Motor neuron (in vitro differentiated cells): ENCODE results near the gene IFITM2. TPM values are rescaled to one million over a fixed set of nuclear protein-coding genes. Genes with fewer than 3 reads are reported as not detected.
"Not testable (repeated sequence)": the region's sequence is repeated elsewhere in the genome, so short reads cannot be mapped to it uniquely, and the experiment has no call there.

Source experiments
- ATAC-seq, 8 experiments: fragments of 200-7000 bp; cut with Tn5 transposase; replicated peaks in 6 of 8; 2 replicates each; pipeline ENCODE4 v1.8.0; 2021; ENCODE audit warnings: mild to moderate bottlenecking in 8 of 8, moderate library complexity in 8 of 8
- H3K27ac ChIP-seq, 2 donors: fragments of 250-450 bp; sonication (Bioruptor Pico); 2 replicates each; pipeline ENCODE4 v1.9.0; 2021; ENCODE audit warnings: antibody characterized with exemption in 2 of 2, mild to moderate bottlenecking in 2 of 2, moderate library complexity in 1 of 2
- H3K4me1 ChIP-seq, 2 donors: fragments of 250-450 bp; sonication (Bioruptor Pico); replicated peaks in 1 of 2; 2 replicates each; pipeline ENCODE4 v1.6.1; 2021; ENCODE audit warnings: antibody characterized with exemption in 2 of 2, mild to moderate bottlenecking in 2 of 2, moderate library complexity in 1 of 2
- H3K4me3 ChIP-seq, 5 donors: fragments of 250-450 bp; sonication (Bioruptor Pico); 2 replicates each; pipeline ENCODE4 v1.9.0; 2021; ENCODE audit warnings: antibody characterized with exemption in 5 of 5, mild to moderate bottlenecking in 5 of 5, moderate library complexity in 4 of 5
- WGBS, 10 experiments: fragments of 450-650 bp; shearing (Covaris generic); methylation state at CpG; one replicate each; pipeline ENCODE4 v1.0.0; 2022; 5-methylcytosine and 5-hydroxymethylcytosine counted together
- in situ Hi-C, 9 experiments: fragments of 400-800 bp; cut with MboI; loops; one replicate each; pipeline ENCODE4 v1.15.0; 2021; ENCODE audit warnings: low sequenced_read_pairs in 9 of 9, low pct_unique_long_range_greater_than_20kb in 2 of 9; ENCODE audit not compliant: unreplicated experiment in 9 of 9
- total RNA-seq, 8 experiments: library from RNA; unstranded; fragments of 300-600 nt; gene quantifications; 2 replicates each; pipeline versions ENCODE4 v1.2.3 to v1.2.4, GENCODE V29; 2022

Gene IFITM2
- total RNA-seq, 8 experiments from 2014 or later, result 0.38 to 809 (median 64.6) TPM

GRCh38 chr11:344836-345578 lies 37.4 kb downstream of the IFITM2 start:
- ATAC-seq, result no peak
- in situ Hi-C loops, result no loop called here
- WGBS, 10 experiments, result 75 to 98% (median 89%) methylated on average over 5 to 11 of the region's 11 CpGs
- peaks cover 0 to 3% of the 10 kb centered on the region in 2 donors for H3K4me1 ChIP-seq
- no peak overlapping the region for H3K27ac ChIP-seq
- H3K4me3 ChIP-seq, result no peak overlapping the region

GRCh38 chr11:346529-346928 lies 38.9 kb downstream of the IFITM2 start:
- peaks cover 0 to 3% of the 10 kb centered on the region in 2 donors for H3K4me1 ChIP-seq
- H3K4me3 ChIP-seq, result no peak overlapping the region
- WGBS, 10 experiments, result 29 to 100% (median 83%) methylated on average over 1 to 3 of the region's 3 CpGs; no CpG with 5 or more reads in 1 of the 10 experiments
- H3K27ac ChIP-seq, result no peak overlapping the region
- in situ Hi-C loops, result no loop called here
- ATAC-seq, result no peak

- H3K27ac ChIP-seq, ATAC-seq: not testable (repeated sequence)
- WGBS, 10 experiments, result 60 to 100% (median 90%) methylated on average over 1 to 6 of the region's 8 CpGs; no CpG with 5 or more reads in 3 of the 10 experiments
Measured at GRCh38 chr11:349270-349954, 41.8 kb downstream of the IFITM2 start.

GRCh38 chr11:350033-350722 lies 42.6 kb downstream of the IFITM2 start:
- in situ Hi-C loops, result loop anchor here in 1 of 9 experiments (10.0 kb wide), 1 partner anchor 115 kb away; the partner anchor contains the start of genes PSMD13 and SIRT3
- WGBS, 10 experiments, result 30 to 100% (median 82%) methylated on average over 1 to 8 of the region's 16 CpGs; no CpG with 5 or more reads in 4 of the 10 experiments
- not testable (repeated sequence) for ATAC-seq, H3K4me3 ChIP-seq, H3K27ac ChIP-seq
- peaks cover 0 to 13% of the 10 kb centered on the region in 2 donors for H3K4me1 ChIP-seq

More at GRCh38 chr11:349270-349954, 41.8 kb downstream of the IFITM2 start:
- in situ Hi-C loops, H3K4me3 ChIP-seq: not testable (repeated sequence)
- peaks cover 0 to 12% of the 10 kb centered on the region in 2 donors for H3K4me1 ChIP-seq

- peaks cover 5 to 19% of the 10 kb centered on the region in 2 donors for H3K4me1 ChIP-seq
- in situ Hi-C loops, result loop anchor here in 1 of 9 experiments (10.0 kb wide), 1 partner anchor 116 kb away; the partner anchor contains the start of genes PSMD13 and SIRT3
- no peak overlapping the region for H3K27ac ChIP-seq
- WGBS, 10 experiments, result 0 to 79% (median 64%) methylated on average over 1 to 9 of the region's 18 CpGs; no CpG with 5 or more reads in 4 of the 10 experiments
- H3K4me3 ChIP-seq, result no peak overlapping the region
- peak in 3 of 8 experiments; percentile 18 to 64 (median 59) for ATAC-seq
Measured at GRCh38 chr11:350723-351255, 43.2 kb downstream of the IFITM2 start.

GRCh38 chr11:351411-351810 lies 43.8 kb downstream of the IFITM2 start:
- in situ Hi-C loops, result loop anchor here in 1 of 9 experiments (10.0 kb wide), 1 partner anchor 117 kb away; the partner anchor contains the start of genes PSMD13 and SIRT3

GRCh38 chr11:352456-353031 lies 44.9 kb downstream of the IFITM2 start:
- 91 to 100% (median 96%) methylated on average over 1 to 11 of the region's 12 CpGs; no CpG with 5 or more reads in 2 of the 10 experiments for WGBS, 10 experiments
- Histone ChIP-seq H3K27ac (no peak overlapping the region), H3K4me1 (peaks cover 5 to 20% of the 10 kb centered on the region in 2 donors), H3K4me3 (no peak overlapping the region)
- in situ Hi-C loops, result loop anchor here in 1 of 9 experiments (10.0 kb wide), 1 partner anchor 118 kb away; the partner anchor contains the start of genes PSMD13 and SIRT3
- no peak for ATAC-seq

More at GRCh38 chr11:351411-351810, 43.8 kb downstream of the IFITM2 start:
- ATAC-seq, result no peak
- H3K27ac ChIP-seq, result no peak overlapping the region
- H3K4me3 ChIP-seq, result no peak overlapping the region
- 67 to 100% (median 88%) methylated on average over 1 to 6 of the region's 14 CpGs; no CpG with 5 or more reads in 6 of the 10 experiments for WGBS, 10 experiments
- peaks cover 5 to 20% of the 10 kb centered on the region in 2 donors for H3K4me1 ChIP-seq

GRCh38 chr11:353179-353873 lies 45.7 kb downstream of the IFITM2 start:
- Histone ChIP-seq H3K4me3 (no peak overlapping the region), H3K4me1 (peaks cover 9 to 27% of the 10 kb centered on the region in 2 donors), H3K27ac (peak overlapping the region in 1 of 2 donors; percentile 27)
- in situ Hi-C loops, result loop anchor here in 1 of 9 experiments (10.0 kb wide), 1 partner anchor 119 kb away; the partner anchor contains the start of genes PSMD13 and SIRT3
- peak in 5 of 8 experiments; percentile 11 to 69 (median 29) for ATAC-seq
- 0 to 85% (median 37%) methylated on average over 1 to 14 of the region's 16 CpGs for WGBS, 10 experiments

GRCh38 chr11:355581-356458 lies 48.2 kb downstream of the IFITM2 start:
- Histone ChIP-seq H3K4me3 (peak overlapping the region; percentile 32 to 42 (median 41)), H3K27ac (peak overlapping the region; percentile 74 to 91), H3K4me1 (peaks cover 9 to 32% of the 10 kb centered on the region in 2 donors)
- ATAC-seq, result peak; percentile 56 to 90 (median 88)
- WGBS, 10 experiments, result 4 to 31% (median 21%) methylated on average over 1 to 12 of the region's 76 CpGs; no CpG with 5 or more reads in 6 of the 10 experiments
- in situ Hi-C loops, result loop anchor here in 1 of 9 experiments (10.0 kb wide), 1 partner anchor 121 kb away; the partner anchor contains the start of genes PSMD13 and SIRT3

GRCh38 chr11:356610-357009 lies 49.0 kb downstream of the IFITM2 start:
- Histone ChIP-seq H3K4me3 (no peak overlapping the region), H3K4me1 (peaks cover 9 to 32% of the 10 kb centered on the region in 2 donors), H3K27ac (no peak overlapping the region)
- ATAC-seq, result no peak
- 37 to 100% (median 69%) methylated on average over 1 to 4 of the region's 6 CpGs; no CpG with 5 or more reads in 5 of the 10 experiments for WGBS, 10 experiments
- in situ Hi-C loops, result loop anchor here in 1 of 9 experiments (10.0 kb wide), 1 partner anchor 122 kb away; the partner anchor contains the start of genes PSMD13 and SIRT3
